Mesenchymal stem cell (in vitro differentiated cells and primary cell): ENCODE measurements around the gene RPP14.

Experiments used
- DNase-seq: peaks from one replicate; pipeline ENCODE4 v3.0.0-alpha.2; 2013
- H2AFZ ChIP-seq: one replicate; pipeline ENCODE4 v1.6.1; 2013; ENCODE audit warnings: low read depth, mild to moderate bottlenecking, control low read depth, inconsistent platforms, low read length, moderate library complexity
- H2AK5ac ChIP-seq: 2 replicates; pipeline ENCODE4 v1.6.1; 2013; ENCODE audit warnings: low read length, moderate library complexity, mild to moderate bottlenecking, inconsistent platforms; ENCODE audit not compliant: severe bottlenecking
- H2BK120ac ChIP-seq: one replicate; pipeline ENCODE4 v1.6.1; 2013; ENCODE audit warnings: low read depth, mild to moderate bottlenecking, inconsistent platforms, low read length, moderate library complexity
- H2BK12ac ChIP-seq, 2 experiments: one replicate each; pipeline ENCODE4 v1.6.1; 2013; ENCODE audit warnings: inconsistent platforms in 2 of 2, low read length in 2 of 2, mild to moderate bottlenecking in 2 of 2, moderate library complexity in 2 of 2, control low read depth in 1 of 2
- H2BK15ac ChIP-seq: one replicate; pipeline ENCODE4 v1.6.1; 2013; ENCODE audit warnings: mild to moderate bottlenecking, low read depth, inconsistent platforms; ENCODE audit not compliant: poor library complexity, severe bottlenecking
- H2BK5ac ChIP-seq: 2 replicates; pipeline ENCODE4 v1.6.1; 2013; ENCODE audit warnings: low read depth, mild to moderate bottlenecking, low read length, control low read depth, inconsistent platforms; ENCODE audit not compliant: poor library complexity, severe bottlenecking
- H3K14ac ChIP-seq, 2 experiments: one replicate each; pipeline ENCODE4 v1.6.1; 2013; ENCODE audit warnings: inconsistent platforms in 2 of 2, low read length in 2 of 2, control low read depth in 1 of 2, mild to moderate bottlenecking in 1 of 2, moderate library complexity in 1 of 2
- H3K18ac ChIP-seq, 2 experiments: one replicate each; pipeline ENCODE4 v1.6.1; 2013; ENCODE audit warnings: inconsistent platforms in 2 of 2, low read length in 2 of 2, control low read depth in 1 of 2, low read depth in 1 of 2, mild to moderate bottlenecking in 1 of 2
- H3K23ac ChIP-seq, 2 experiments: one replicate each; pipeline ENCODE4 v1.6.1; 2013; ENCODE audit warnings: inconsistent platforms in 2 of 2, low read length in 2 of 2, mild to moderate bottlenecking in 2 of 2, moderate library complexity in 2 of 2, control low read depth in 1 of 2
- H3K27ac ChIP-seq: 2 replicates; pipeline ENCODE4 v1.5.1; 2013; ENCODE audit warnings: mild to moderate bottlenecking, moderate library complexity, low read length, control low read depth, inconsistent platforms; ENCODE audit not compliant: poor library complexity, severe bottlenecking
- H3K27me3 ChIP-seq, 2 experiments: 2 replicates each; pipeline versions ENCODE4 v1.6.1 to v1.7.0; 2013; ENCODE audit warnings: low read length in 2 of 2, mild to moderate bottlenecking in 2 of 2, moderate library complexity in 2 of 2, control low read depth in 1 of 2, inconsistent platforms in 1 of 2; ENCODE audit not compliant: control insufficient read depth in 1 of 2, insufficient read depth in 1 of 2
- H3K36me3 ChIP-seq, 2 experiments: 2 replicates each; pipeline versions ENCODE4 v1.6.1 to v1.7.0; 2013; ENCODE audit warnings: low read length in 2 of 2, control low read depth in 1 of 2, inconsistent platforms in 1 of 2, low read depth in 1 of 2, mild to moderate bottlenecking in 1 of 2; ENCODE audit not compliant: insufficient read depth in 2 of 2, control insufficient read depth in 1 of 2
- H3K4ac ChIP-seq, 2 experiments: one replicate each; pipeline ENCODE4 v1.6.1; 2013; ENCODE audit warnings: inconsistent platforms in 2 of 2, low read length in 2 of 2, mild to moderate bottlenecking in 2 of 2, moderate library complexity in 2 of 2, control low read depth in 1 of 2, low read depth in 1 of 2
- H3K4me1 ChIP-seq: 2 replicates; pipeline ENCODE4 v1.6.1; 2013; ENCODE audit warnings: low read depth, low read length, control low read depth; ENCODE audit not compliant: control insufficient read depth, insufficient read depth
- H3K4me2 ChIP-seq: 2 replicates; pipeline ENCODE4 v1.6.1; 2013; ENCODE audit warnings: low read length, mild to moderate bottlenecking, inconsistent platforms; ENCODE audit not compliant: poor library complexity, severe bottlenecking
- H3K4me3 ChIP-seq, 2 experiments: 2 replicates each; pipeline versions ENCODE4 v1.5.1 to v1.7.0; 2013; ENCODE audit warnings: low read length in 2 of 2, mild to moderate bottlenecking in 2 of 2, control low read depth in 1 of 2, low read depth in 1 of 2; ENCODE audit not compliant: insufficient read depth in 1 of 2
- H3K79me1 ChIP-seq: replicated peaks from 2 replicates; pipeline ENCODE4 v1.6.1; 2013; ENCODE audit warnings: mild to moderate bottlenecking, control low read depth, low read length, inconsistent platforms; ENCODE audit not compliant: poor library complexity, severe bottlenecking
- H3K9ac ChIP-seq: 2 replicates; pipeline ENCODE4 v1.7.0; 2013; ENCODE audit warnings: mild to moderate bottlenecking, low read length, moderate library complexity
- H3K9me3 ChIP-seq: 2 replicates; pipeline ENCODE4 v1.7.0; 2013; ENCODE audit warnings: mild to moderate bottlenecking, low read length; ENCODE audit not compliant: control insufficient read depth
- H4K8ac ChIP-seq: one replicate; pipeline ENCODE4 v1.6.1; 2013; ENCODE audit warnings: inconsistent platforms, mild to moderate bottlenecking, low read length, moderate library complexity
- H4K91ac ChIP-seq: one replicate; pipeline ENCODE4 v1.6.1; 2013; ENCODE audit warnings: mild to moderate bottlenecking, low read length, inconsistent platforms
- WGBS: methylation state at CpG from one replicate; pipeline ENCODE4 v1.1.7; 2013; ENCODE audit warnings: mixed read lengths; 5-methylcytosine and 5-hydroxymethylcytosine counted together

RPP14 gene

GRCh38 chr3:58350627-58351013, 44.6 kb downstream of the RPP14 start:
- Histone ChIP-seq H2BK5ac (no peak overlapping the region), H2BK12ac (peak overlapping the region in 1 of 2 experiments; percentile 66), H3K14ac (peak overlapping the region in 1 of 2 experiments; percentile 20), H3K79me1 (peaks cover 9% of the 10 kb centered on the region), H2BK15ac (no peak overlapping the region), H3K4me3 (no peak overlapping the region), H3K9ac (no peak overlapping the region), H3K27me3 (no peaks in the 10 kb centered on the region), H3K36me3 (no peaks in the 10 kb centered on the region), H2AK5ac (no peak overlapping the region), H3K23ac (no peak overlapping the region), H3K4me1 (no peaks in the 10 kb centered on the region), H3K18ac (no peak overlapping the region), H3K9me3 (no peaks in the 10 kb centered on the region), H3K27ac (no peak overlapping the region), H2BK120ac (no peak overlapping the region), H4K8ac (peak overlapping the region; percentile 43), H3K4ac (no peak overlapping the region), H3K4me2 (no peak overlapping the region), H4K91ac (no peak overlapping the region), H2AFZ (no peak overlapping the region)
- peak; percentile 59 for DNase-seq
- WGBS = 96% methylated on average over 2 of the region's 2 CpGs

- no peak for DNase-seq
- H3K4ac ChIP-seq = no peak overlapping the region
- no peak overlapping the region for H2AK5ac ChIP-seq
- 68% methylated on average over 3 of the region's 3 CpGs for WGBS
- H3K18ac ChIP-seq = no peak overlapping the region
- no peak overlapping the region for H3K4me2 ChIP-seq
- H3K27me3 ChIP-seq = no peaks in the 10 kb centered on the region
- H3K4me3 ChIP-seq = no peak overlapping the region
- H4K8ac ChIP-seq = no peak overlapping the region
- no peak overlapping the region for H4K91ac ChIP-seq
- H2BK120ac ChIP-seq = no peak overlapping the region
- H2BK12ac ChIP-seq = peak overlapping the region in 1 of 2 experiments; percentile 15
- no peaks in the 10 kb centered on the region for H3K4me1 ChIP-seq
- no peak overlapping the region for H3K14ac ChIP-seq
- H3K36me3 ChIP-seq = no peaks in the 10 kb centered on the region
- H3K27ac ChIP-seq = no peak overlapping the region
- no peak overlapping the region for H3K23ac ChIP-seq
- H3K9me3 ChIP-seq = no peaks in the 10 kb centered on the region
- no peak overlapping the region for H2BK5ac ChIP-seq
- no peak overlapping the region for H2AFZ ChIP-seq
- H3K79me1 ChIP-seq = peaks cover 13% of the 10 kb centered on the region
- no peak overlapping the region for H2BK15ac ChIP-seq
- no peak overlapping the region for H3K9ac ChIP-seq
These were observed 45.9 kb downstream of the RPP14 start for GRCh38 chr3:58351920-58352319.

GRCh38 chr3:58352626-58353025, 46.6 kb downstream of the RPP14 start:
- Histone ChIP-seq H3K4ac (no peak overlapping the region), H2BK15ac (no peak overlapping the region), H2BK120ac (no peak overlapping the region), H4K8ac (peak overlapping the region; percentile 39), H4K91ac (no peak overlapping the region), H3K79me1 (peaks cover 13% of the 10 kb centered on the region), H3K14ac (no peak overlapping the region), H2BK5ac (no peak overlapping the region), H3K27ac (no peak overlapping the region), H3K4me1 (no peaks in the 10 kb centered on the region), H3K23ac (no peak overlapping the region), H3K18ac (no peak overlapping the region), H2BK12ac (peak overlapping the region in 1 of 2 experiments; percentile 34), H3K4me2 (no peak overlapping the region), H2AFZ (no peak overlapping the region), H3K9me3 (no peaks in the 10 kb centered on the region), H3K36me3 (no peaks in the 10 kb centered on the region), H2AK5ac (no peak overlapping the region), H3K4me3 (no peak overlapping the region), H3K9ac (no peak overlapping the region), H3K27me3 (no peaks in the 10 kb centered on the region)
- DNase-seq = no peak
- WGBS = 95% methylated on average over 6 of the region's 6 CpGs

GRCh38 chr3:58353722-58354553, 47.9 kb downstream of the RPP14 start:
- Histone ChIP-seq H3K9me3 (no peaks in the 10 kb centered on the region), H3K9ac (no peak overlapping the region)
- WGBS = 96% methylated on average over 6 of the region's 8 CpGs

More at GRCh38 chr3:58353722-58354553, 47.9 kb downstream of the RPP14 start:
- H3K4me2 ChIP-seq = no peak overlapping the region
- no peak overlapping the region for H4K91ac ChIP-seq
- no peaks in the 10 kb centered on the region for H3K27me3 ChIP-seq
- no peak overlapping the region for H3K4me3 ChIP-seq
- H3K79me1 ChIP-seq = peaks cover 13% of the 10 kb centered on the region
- H3K4ac ChIP-seq = no peak overlapping the region
- H2AFZ ChIP-seq = no peak overlapping the region
- no peak overlapping the region for H3K14ac ChIP-seq
- H3K23ac ChIP-seq = no peak overlapping the region
- H3K4me1 ChIP-seq = no peaks in the 10 kb centered on the region
- peak; percentile 53 for DNase-seq
- no peak overlapping the region for H2AK5ac ChIP-seq
- H2BK12ac ChIP-seq = no peak overlapping the region
- no peak overlapping the region for H3K27ac ChIP-seq
- no peak overlapping the region for H2BK5ac ChIP-seq
- H2BK15ac ChIP-seq = no peak overlapping the region
- H4K8ac ChIP-seq = no peak overlapping the region
- H2BK120ac ChIP-seq = no peak overlapping the region
- H3K18ac ChIP-seq = no peak overlapping the region
- no peaks in the 10 kb centered on the region for H3K36me3 ChIP-seq
